ENCODE measurements around the gene SNAPC1. TPM values are rescaled to one million over a fixed set of nuclear protein-coding genes. Genes with fewer than 3 reads are reported as not detected.

Gene SNAPC1
- total RNA-seq, 1 experiment from 2014 or later = 6.8 TPM

DNA sequence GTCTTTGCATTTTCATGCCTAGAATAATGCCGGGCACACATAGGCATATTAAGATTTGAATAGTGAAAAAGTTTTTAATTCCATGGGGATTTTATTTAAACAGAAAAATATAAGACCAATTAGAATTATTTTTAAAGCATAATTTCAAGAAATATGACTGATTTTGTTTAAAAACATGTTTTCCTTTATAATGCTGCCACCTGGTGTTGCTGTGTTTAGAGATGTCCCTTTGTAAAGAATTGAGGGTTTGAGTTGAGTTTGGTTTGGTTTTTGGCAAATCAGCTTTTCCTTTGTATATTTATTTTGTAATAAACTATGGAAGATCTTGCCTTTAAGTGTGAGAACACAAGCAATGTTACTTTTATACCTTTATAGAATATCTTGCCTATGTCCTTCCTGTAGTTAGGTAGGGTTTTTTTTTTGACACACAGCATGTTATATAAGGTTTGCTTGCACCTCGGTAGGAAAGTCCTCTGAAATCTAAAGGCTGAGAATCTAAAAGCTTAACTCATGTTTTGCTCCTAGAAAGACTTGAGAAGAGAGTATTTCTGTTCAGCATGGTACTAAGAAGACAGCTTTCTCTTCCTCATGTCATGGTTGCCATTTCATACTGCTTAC, 31.4 kb upstream of the SNAPC1 start:
- no peak overlapping the region for H2BK12ac ChIP-seq (ENCODE audit: insufficient read length, low read depth, low read length)
- H4K20me1 ChIP-seq (ENCODE audit: control insufficient read depth, insufficient read depth, insufficient read length) = no peaks in the 10 kb centered on the region
- no peak overlapping the region for H3K14ac ChIP-seq (ENCODE audit: insufficient read depth, low read length)
- Mint-ChIP-seq H3K27me3 (ENCODE audit: low read depth) (no peaks in the 10 kb centered on the region), H3K4me1 (no peaks in the 10 kb centered on the region), H3K36me3 (ENCODE audit: insufficient read depth in 1 of 3, low read depth in 3 of 3) (peaks cover 63 to 94% (median 92%) of the 10 kb centered on the region in 3 experiments), H3K9me3 (no peaks in the 10 kb centered on the region), H3K27ac (0 out of 7 replicates have a peak overlapping the region, but pooled peaks of 1 of the 3 experiments have one; percentile 56), H3K4me3 (no peak overlapping the region)
- H4K8ac ChIP-seq (replicated peaks; ENCODE audit: insufficient read length, low read depth, low read length) = no peak overlapping the region
- H3K9ac ChIP-seq (ENCODE audit: extremely low read depth, insufficient read length, low read length) = no peak overlapping the region
- TF ChIP-seq, protein P1, sequence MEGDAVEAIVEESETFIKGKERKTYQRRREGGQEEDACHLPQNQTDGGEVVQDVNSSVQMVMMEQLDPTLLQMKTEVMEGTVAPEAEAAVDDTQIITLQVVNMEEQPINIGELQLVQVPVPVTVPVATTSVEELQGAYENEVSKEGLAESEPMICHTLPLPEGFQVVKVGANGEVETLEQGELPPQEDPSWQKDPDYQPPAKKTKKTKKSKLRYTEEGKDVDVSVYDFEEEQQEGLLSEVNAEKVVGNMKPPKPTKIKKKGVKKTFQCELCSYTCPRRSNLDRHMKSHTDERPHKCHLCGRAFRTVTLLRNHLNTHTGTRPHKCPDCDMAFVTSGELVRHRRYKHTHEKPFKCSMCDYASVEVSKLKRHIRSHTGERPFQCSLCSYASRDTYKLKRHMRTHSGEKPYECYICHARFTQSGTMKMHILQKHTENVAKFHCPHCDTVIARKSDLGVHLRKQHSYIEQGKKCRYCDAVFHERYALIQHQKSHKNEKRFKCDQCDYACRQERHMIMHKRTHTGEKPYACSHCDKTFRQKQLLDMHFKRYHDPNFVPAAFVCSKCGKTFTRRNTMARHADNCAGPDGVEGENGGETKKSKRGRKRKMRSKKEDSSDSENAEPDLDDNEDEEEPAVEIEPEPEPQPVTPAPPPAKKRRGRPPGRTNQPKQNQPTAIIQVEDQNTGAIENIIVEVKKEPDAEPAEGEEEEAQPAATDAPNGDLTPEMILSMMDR (conservative IDR thresholded peaks at IDR 0.05) = peak; percentile 49; the same call in 2 of the 3 replicates
- no peak overlapping the region for H2BK20ac ChIP-seq (ENCODE audit: low read depth, low read length, poor library complexity, severe bottlenecking)
- H2BK120ac ChIP-seq (ENCODE audit: low read depth, low read length, poor library complexity, severe bottlenecking) = no peak overlapping the region
- no peak for DNase-seq
- H3K23ac ChIP-seq (ENCODE audit: insufficient read length, low read depth, low read length) = no peak overlapping the region
- H3K4me1 ChIP-seq (ENCODE audit: insufficient read depth, low read length) = no peaks in the 10 kb centered on the region
- H3K56ac ChIP-seq (ENCODE audit: insufficient read length, low read depth, low read length) = no peak overlapping the region
- no peak overlapping the region for H3K4ac ChIP-seq (ENCODE audit: low read depth, low read length)
- H3K18ac ChIP-seq (ENCODE audit: insufficient read length, low read depth, low read length) = no peak overlapping the region
- H3K23me2 ChIP-seq (ENCODE audit: insufficient read length, low read depth, low read length, poor library complexity, severe bottlenecking) = no peaks in the 10 kb centered on the region
- H2AK5ac ChIP-seq (ENCODE audit: insufficient read length, low read length) = no peak overlapping the region
- no peak overlapping the region for H4K5ac ChIP-seq (ENCODE audit: insufficient read length, low read depth, low read length)
- WGBS (ENCODE audit: extremely low coverage, insufficient read length, low lambda C conversion rate) = no CpG with 5 or more reads among the region's 2 CpGs
- H2BK15ac ChIP-seq (ENCODE audit: low read depth, low read length) = no peak overlapping the region
- H2AFZ ChIP-seq (ENCODE audit: low read length) = no peak overlapping the region
- H3T11ph ChIP-seq (ENCODE audit: low read length) = no peak overlapping the region
- no peak overlapping the region for H3K27ac ChIP-seq (ENCODE audit: insufficient read length, low read depth, low read length)
- H3K9me3 ChIP-seq (ENCODE audit: control insufficient read depth, low read depth, low read length) = no peaks in the 10 kb centered on the region
- H3K79me2 ChIP-seq (ENCODE audit: insufficient read depth, low read length) = no peaks in the 10 kb centered on the region; the same call in 1 of the 2 replicates
- H3K79me1 ChIP-seq (ENCODE audit: insufficient read depth, low read depth, low read length, poor library complexity, severe bottlenecking) = no peaks in the 10 kb centered on the region
- H2BK5ac ChIP-seq (ENCODE audit: insufficient read length, low read length) = no peak overlapping the region
- no peak overlapping the region for H4K91ac ChIP-seq (ENCODE audit: insufficient read length, low read depth, low read length)
- no peak overlapping the region for H3K4me2 ChIP-seq (ENCODE audit: insufficient read depth, insufficient read length, low read length)
- no peaks in the 10 kb centered on the region for H3K27me3 ChIP-seq (ENCODE audit: insufficient read depth, low read length)

All from H9 (cell line).